Ramos (cell line): Measurements from ENCODE around the gene SLC12A5.

Experiments used
- in situ Hi-C: fragments of 300-500 bp; cut with MboI; formaldehyde crosslinking; loops from one replicate; pipeline ENCODE4 v1.14.3; 2022; ENCODE audit warnings: low sequenced_read_pairs; ENCODE audit not compliant: unreplicated experiment

The SLC12A5 gene

GRCh38 chr20:46065691-46066090 is 36.7 kb downstream of the SLC12A5 start:
- in situ Hi-C loops: no loop called here

- in situ Hi-C loops: no loop called here
These were observed 41.3 kb downstream of the SLC12A5 start for GRCh38 chr20:46070215-46070900.

GRCh38 chr20:46071573-46071972 is 42.6 kb downstream of the SLC12A5 start:
- in situ Hi-C loops: no loop called here

- in situ Hi-C loops: no loop called here
These were observed 44.0 kb downstream of the SLC12A5 start for GRCh38 chr20:46073024-46073423.

- in situ Hi-C loops: no loop called here
These were observed 44.4 kb downstream of the SLC12A5 start for GRCh38 chr20:46073443-46073842.

GRCh38 chr20:46074006-46074405 is 45.0 kb downstream of the SLC12A5 start:
- in situ Hi-C loops: no loop called here

GRCh38 chr20:46076806-46077205 is 47.8 kb downstream of the SLC12A5 start:
- in situ Hi-C loops: no loop called here

- in situ Hi-C loops: no loop called here
These were observed 48.8 kb downstream of the SLC12A5 start for GRCh38 chr20:46077642-46078305.

- in situ Hi-C loops: no loop called here
These were observed 49.9 kb downstream of the SLC12A5 start for GRCh38 chr20:46078954-46079353.

GRCh38 chr20:46081074-46081473 is 52.1 kb downstream of the SLC12A5 start:
- in situ Hi-C loops: no loop called here

GRCh38 chr20:46083101-46083500 is 54.1 kb downstream of the SLC12A5 start:
- in situ Hi-C loops: no loop called here

GRCh38 chr20:46083531-46084061 is 54.6 kb downstream of the SLC12A5 start:
- in situ Hi-C loops: no loop called here

- in situ Hi-C loops: no loop called here
These were observed 55.8 kb downstream of the SLC12A5 start for GRCh38 chr20:46084805-46085178.

- in situ Hi-C loops: no loop called here
These were observed 56.3 kb downstream of the SLC12A5 start for GRCh38 chr20:46085179-46085851.

GRCh38 chr20:46087161-46087560 is 58.1 kb downstream of the SLC12A5 start:
- in situ Hi-C loops: no loop called here

GRCh38 chr20:46088409-46089166 is 59.6 kb downstream of the SLC12A5 start:
- in situ Hi-C loops: no loop called here

GRCh38 chr20:46089167-46089416 is 60.1 kb downstream of the SLC12A5 start:
- in situ Hi-C loops: no loop called here

GRCh38 chr20:46089417-46090388 is 60.7 kb downstream of the SLC12A5 start, which contains the start of gene NCOA5:
TSS of gene NCOA5 (minus strand) at chr20:46089962. CDS start at chr20:46079424, 10,538 bp downstream.
- in situ Hi-C loops: no loop called here
